Measurements from ENCODE around the gene RHBDL1. TPM values are rescaled to one million over a fixed set of nuclear protein-coding genes. Genes with fewer than 3 reads are reported as not detected.
A peak's percentile ranks its signal among the peaks of the same experiment; 100 is the strongest.

RHBDL1 gene
- total and polyA plus RNA-seq, 4 donors, result 0.35 to 0.84 (median 0.70) TPM

DNA sequence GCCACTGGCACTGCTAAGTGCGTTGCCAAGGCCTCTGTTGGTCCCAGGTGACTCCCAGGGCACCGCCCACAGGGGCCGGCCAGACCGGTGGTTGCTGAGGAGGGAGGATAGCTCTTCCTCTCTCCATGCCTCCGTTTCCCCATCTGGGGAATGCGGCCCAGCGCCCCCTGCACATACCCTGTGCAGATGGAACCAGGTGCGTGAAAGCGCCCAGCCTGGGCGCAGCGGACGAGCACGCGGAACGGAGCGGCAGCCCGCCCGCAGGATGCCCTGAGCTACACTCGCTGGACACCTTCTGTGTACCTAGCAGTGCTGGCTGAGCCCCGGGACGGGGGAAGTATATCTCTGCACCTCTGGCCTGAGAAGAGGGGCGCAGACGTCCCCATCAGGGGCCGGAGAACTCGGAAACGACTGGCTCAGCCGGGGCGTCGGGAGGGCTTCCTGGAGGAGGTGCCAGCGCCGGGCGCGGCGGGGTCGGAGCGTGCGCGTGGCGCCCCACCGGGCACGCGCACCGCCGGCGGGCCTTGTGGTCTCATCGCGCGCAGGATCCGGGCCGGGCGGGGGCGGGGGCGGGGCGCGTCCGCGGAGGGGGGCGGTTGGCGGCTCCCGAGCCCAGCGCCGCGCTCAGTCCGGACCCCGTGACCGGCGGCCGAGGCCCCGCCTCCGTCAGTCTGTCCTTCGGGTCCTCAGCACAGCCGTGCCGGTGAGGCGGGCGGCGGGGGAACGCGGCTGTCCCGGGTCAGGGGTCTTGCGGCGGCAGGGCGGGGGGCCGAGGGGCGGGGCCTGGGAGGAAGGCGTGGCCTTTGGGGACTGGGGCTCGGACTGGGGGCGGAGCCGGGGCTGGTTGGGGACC, 51.2 kb downstream of the RHBDL1 start, which contains the start of the genes CCDC78 and HAGHL:
CCDC78 (minus strand) TSS at position 6 of the 853 bp plus-strand sequence. CDS start 76 bp downstream, outside the sequence.
HAGHL (plus strand) TSS at position 669 of the 853 bp plus-strand sequence. CDS start 404 bp downstream, outside the sequence.
- Histone ChIP-seq H3K9me3 (ENCODE audit: control insufficient read depth in 4 of 4, low read length in 3 of 4) (no peaks in the 10 kb centered on the region), H3K27me3 (ENCODE audit: control insufficient read depth in 4 of 4, insufficient read depth in 4 of 4, low read length in 3 of 4) (peaks cover 0 to 2% (median 0%) of the 10 kb centered on the region in 4 donors), H3K9ac (ENCODE audit: low read depth in 1 of 2, low read length in 2 of 2) (no peak within 1 kb of the TSS), H3K27ac (ENCODE audit: low read depth in 1 of 2, low read length in 2 of 2) (no peak within 1 kb of the TSS), H3K4me1 (ENCODE audit: control insufficient read depth in 4 of 4, insufficient read depth in 4 of 4, low read length in 3 of 4) (peaks cover 8 to 24% (median 17%) of the 10 kb centered on the region in 4 donors), H3K4me3 (ENCODE audit: low read depth in 1 of 3, low read length in 3 of 3) (peak within 1 kb of the TSS in 2 of 3 donors; percentile 23 to 43), H3K36me3 (ENCODE audit: control insufficient read depth in 4 of 4, insufficient read depth in 3 of 4, low read depth in 1 of 4, low read length in 3 of 4) (peaks cover 0 to 5% (median 0%) of the 10 kb centered on the region in 4 donors)
- peak; percentile 49 for DNase-seq (ENCODE audit: low spot score)
- TF ChIP-seq, protein P1, sequence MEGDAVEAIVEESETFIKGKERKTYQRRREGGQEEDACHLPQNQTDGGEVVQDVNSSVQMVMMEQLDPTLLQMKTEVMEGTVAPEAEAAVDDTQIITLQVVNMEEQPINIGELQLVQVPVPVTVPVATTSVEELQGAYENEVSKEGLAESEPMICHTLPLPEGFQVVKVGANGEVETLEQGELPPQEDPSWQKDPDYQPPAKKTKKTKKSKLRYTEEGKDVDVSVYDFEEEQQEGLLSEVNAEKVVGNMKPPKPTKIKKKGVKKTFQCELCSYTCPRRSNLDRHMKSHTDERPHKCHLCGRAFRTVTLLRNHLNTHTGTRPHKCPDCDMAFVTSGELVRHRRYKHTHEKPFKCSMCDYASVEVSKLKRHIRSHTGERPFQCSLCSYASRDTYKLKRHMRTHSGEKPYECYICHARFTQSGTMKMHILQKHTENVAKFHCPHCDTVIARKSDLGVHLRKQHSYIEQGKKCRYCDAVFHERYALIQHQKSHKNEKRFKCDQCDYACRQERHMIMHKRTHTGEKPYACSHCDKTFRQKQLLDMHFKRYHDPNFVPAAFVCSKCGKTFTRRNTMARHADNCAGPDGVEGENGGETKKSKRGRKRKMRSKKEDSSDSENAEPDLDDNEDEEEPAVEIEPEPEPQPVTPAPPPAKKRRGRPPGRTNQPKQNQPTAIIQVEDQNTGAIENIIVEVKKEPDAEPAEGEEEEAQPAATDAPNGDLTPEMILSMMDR (IDR thresholded peaks at IDR 0.05; ENCODE audit: low read depth, low read length, missing input control), result no peak
- TF ChIP-seq, protein P2, sequence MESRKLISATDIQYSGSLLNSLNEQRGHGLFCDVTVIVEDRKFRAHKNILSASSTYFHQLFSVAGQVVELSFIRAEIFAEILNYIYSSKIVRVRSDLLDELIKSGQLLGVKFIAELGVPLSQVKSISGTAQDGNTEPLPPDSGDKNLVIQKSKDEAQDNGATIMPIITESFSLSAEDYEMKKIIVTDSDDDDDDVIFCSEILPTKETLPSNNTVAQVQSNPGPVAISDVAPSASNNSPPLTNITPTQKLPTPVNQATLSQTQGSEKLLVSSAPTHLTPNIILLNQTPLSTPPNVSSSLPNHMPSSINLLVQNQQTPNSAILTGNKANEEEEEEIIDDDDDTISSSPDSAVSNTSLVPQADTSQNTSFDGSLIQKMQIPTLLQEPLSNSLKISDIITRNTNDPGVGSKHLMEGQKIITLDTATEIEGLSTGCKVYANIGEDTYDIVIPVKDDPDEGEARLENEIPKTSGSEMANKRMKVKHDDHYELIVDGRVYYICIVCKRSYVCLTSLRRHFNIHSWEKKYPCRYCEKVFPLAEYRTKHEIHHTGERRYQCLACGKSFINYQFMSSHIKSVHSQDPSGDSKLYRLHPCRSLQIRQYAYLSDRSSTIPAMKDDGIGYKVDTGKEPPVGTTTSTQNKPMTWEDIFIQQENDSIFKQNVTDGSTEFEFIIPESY (IDR thresholded peaks at IDR 0.05), result no peak
- TF ChIP-seq, protein P3, sequence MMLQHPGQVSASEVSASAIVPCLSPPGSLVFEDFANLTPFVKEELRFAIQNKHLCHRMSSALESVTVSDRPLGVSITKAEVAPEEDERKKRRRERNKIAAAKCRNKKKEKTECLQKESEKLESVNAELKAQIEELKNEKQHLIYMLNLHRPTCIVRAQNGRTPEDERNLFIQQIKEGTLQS (IDR thresholded peaks at IDR 0.05), result no peak
- TF ChIP-seq NR2F2 (IDR thresholded peaks at IDR 0.05) (no peak), RXRA (IDR thresholded peaks at IDR 0.05) (no peak), SP1 (IDR thresholded peaks at IDR 0.05) (no peak), GABPA (IDR thresholded peaks at IDR 0.05 in 1 of 2, conservative IDR thresholded peaks at IDR 0.05 in 1 of 2) (no peak), FOXA2 (IDR thresholded peaks at IDR 0.05) (no peak), RAD21 (IDR thresholded peaks at IDR 0.05) (no peak), YY1 (IDR thresholded peaks at IDR 0.05) (no peak)
- TF ChIP-seq, protein P4, sequence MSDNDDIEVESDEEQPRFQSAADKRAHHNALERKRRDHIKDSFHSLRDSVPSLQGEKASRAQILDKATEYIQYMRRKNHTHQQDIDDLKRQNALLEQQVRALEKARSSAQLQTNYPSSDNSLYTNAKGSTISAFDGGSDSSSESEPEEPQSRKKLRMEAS (IDR thresholded peaks at IDR 0.05), result no peak
- TF ChIP-seq, protein P5, sequence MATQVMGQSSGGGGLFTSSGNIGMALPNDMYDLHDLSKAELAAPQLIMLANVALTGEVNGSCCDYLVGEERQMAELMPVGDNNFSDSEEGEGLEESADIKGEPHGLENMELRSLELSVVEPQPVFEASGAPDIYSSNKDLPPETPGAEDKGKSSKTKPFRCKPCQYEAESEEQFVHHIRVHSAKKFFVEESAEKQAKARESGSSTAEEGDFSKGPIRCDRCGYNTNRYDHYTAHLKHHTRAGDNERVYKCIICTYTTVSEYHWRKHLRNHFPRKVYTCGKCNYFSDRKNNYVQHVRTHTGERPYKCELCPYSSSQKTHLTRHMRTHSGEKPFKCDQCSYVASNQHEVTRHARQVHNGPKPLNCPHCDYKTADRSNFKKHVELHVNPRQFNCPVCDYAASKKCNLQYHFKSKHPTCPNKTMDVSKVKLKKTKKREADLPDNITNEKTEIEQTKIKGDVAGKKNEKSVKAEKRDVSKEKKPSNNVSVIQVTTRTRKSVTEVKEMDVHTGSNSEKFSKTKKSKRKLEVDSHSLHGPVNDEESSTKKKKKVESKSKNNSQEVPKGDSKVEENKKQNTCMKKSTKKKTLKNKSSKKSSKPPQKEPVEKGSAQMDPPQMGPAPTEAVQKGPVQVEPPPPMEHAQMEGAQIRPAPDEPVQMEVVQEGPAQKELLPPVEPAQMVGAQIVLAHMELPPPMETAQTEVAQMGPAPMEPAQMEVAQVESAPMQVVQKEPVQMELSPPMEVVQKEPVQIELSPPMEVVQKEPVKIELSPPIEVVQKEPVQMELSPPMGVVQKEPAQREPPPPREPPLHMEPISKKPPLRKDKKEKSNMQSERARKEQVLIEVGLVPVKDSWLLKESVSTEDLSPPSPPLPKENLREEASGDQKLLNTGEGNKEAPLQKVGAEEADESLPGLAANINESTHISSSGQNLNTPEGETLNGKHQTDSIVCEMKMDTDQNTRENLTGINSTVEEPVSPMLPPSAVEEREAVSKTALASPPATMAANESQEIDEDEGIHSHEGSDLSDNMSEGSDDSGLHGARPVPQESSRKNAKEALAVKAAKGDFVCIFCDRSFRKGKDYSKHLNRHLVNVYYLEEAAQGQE (IDR thresholded peaks at IDR 0.05), result no peak
- 3% methylated on average over 88 of the region's 88 CpGs for WGBS

All from liver (tissue), 9 donors.